GM21576 (cell line): ENCODE data around the gene SSR3.
A peak's percentile ranks its signal among the peaks of the same experiment; 100 is the strongest.

Experiments used
- ATAC-seq: cut with Tn5 transposase; IDR thresholded peaks from one replicate; pipeline ENCODE4 v1.9.1; 2021; ENCODE audit warnings: mild to moderate bottlenecking, moderate library complexity; ENCODE audit not compliant: unreplicated experiment

SSR3 gene

GRCh38 chr3:156539802-156540201 lies 15.1 kb downstream of the SSR3 start:
- ATAC-seq, result no peak

- ATAC-seq, result no peak
These were observed 15.9 kb downstream of the SSR3 start for GRCh38 chr3:156539051-156539450.

- ATAC-seq, result no peak
These were observed 18.2 kb downstream of the SSR3 start for GRCh38 chr3:156536524-156537316.

- no peak for ATAC-seq
These were observed 19.1 kb downstream of the SSR3 start for GRCh38 chr3:156535798-156536197.

GRCh38 chr3:156535162-156535627 lies 19.7 kb downstream of the SSR3 start:
- no peak for ATAC-seq

GRCh38 chr3:156533205-156533604 lies 21.7 kb downstream of the SSR3 start:
- no peak for ATAC-seq

GRCh38 chr3:156532730-156533129 lies 22.2 kb downstream of the SSR3 start:
- ATAC-seq, result no peak

GRCh38 chr3:156530980-156531379 lies 23.9 kb downstream of the SSR3 start:
- no peak for ATAC-seq

GRCh38 chr3:156527060-156527459 lies 27.9 kb downstream of the SSR3 start:
- no peak for ATAC-seq

GRCh38 chr3:156525808-156526207 lies 29.1 kb downstream of the SSR3 start:
- ATAC-seq, result no peak

- no peak for ATAC-seq
These were observed 32.2 kb downstream of the SSR3 start for GRCh38 chr3:156522673-156523072.

GRCh38 chr3:156519758-156520162 lies 35.2 kb downstream of the SSR3 start:
- peak; percentile 55 for ATAC-seq

- ATAC-seq, result no peak
These were observed 36.2 kb downstream of the SSR3 start for GRCh38 chr3:156518726-156519125.

- ATAC-seq, result no peak
These were observed 38.0 kb downstream of the SSR3 start for GRCh38 chr3:156516961-156517360.

GRCh38 chr3:156516284-156516683 lies 38.6 kb downstream of the SSR3 start:
- ATAC-seq, result no peak

- no peak for ATAC-seq
These were observed 41.3 kb downstream of the SSR3 start for GRCh38 chr3:156513619-156514018.

- no peak for ATAC-seq
These were observed 42.8 kb downstream of the SSR3 start for GRCh38 chr3:156511987-156512677.

GRCh38 chr3:156509189-156510174 lies 45.4 kb downstream of the SSR3 start:
- peak; percentile 68 for ATAC-seq

- ATAC-seq, result no peak
These were observed 47.6 kb downstream of the SSR3 start for GRCh38 chr3:156507285-156507684.

- ATAC-seq, result no peak
These were observed 56.6 kb downstream of the SSR3 start for GRCh38 chr3:156498307-156498706.

GRCh38 chr3:156497326-156497725 lies 57.6 kb downstream of the SSR3 start:
- no peak for ATAC-seq
